Stimulated activated CD4-positive, alpha-beta T cell treated with anti-CD3 and anti-CD28 coated beads, Interleukin-1b, Interleukin-23, amount 100 ng/mL, for 24 hours (primary cell): Measurements from ENCODE around the gene RASL12.
A peak's percentile ranks its signal among the peaks of the same experiment; 100 is the strongest.
"Not testable (repeated sequence)": the region's sequence is repeated elsewhere in the genome, so short reads cannot be mapped to it uniquely, and the experiment has no call there.

ENCODE experiments used
- DNase-seq, 4 experiments: peaks; one replicate each; pipeline ENCODE4 v3.0.0-alpha.2; 2020; ENCODE audit warnings: low read depth in 4 of 4, low spot score in 1 of 4

Gene RASL12

GRCh38 chr15:65032801-65033537 lies 34.8 kb downstream of the RASL12 start:
- peak in 1 of 4 experiments; percentile 25 for DNase-seq

- DNase-seq, result no peak
These were observed 38.0 kb downstream of the RASL12 start for GRCh38 chr15:65029736-65030208.

GRCh38 chr15:65028921-65029735 lies 38.7 kb downstream of the RASL12 start, which contains the start of gene MTFMT:
Gene MTFMT, minus strand, starts transcription at chr15:65029639. Its CDS starts 26 bp downstream, at chr15:65029613.
- peak; percentile 90 to 96 (median 94) for DNase-seq

GRCh38 chr15:65028338-65028737 lies 39.5 kb downstream of the RASL12 start:
- DNase-seq, result no peak

- no peak for DNase-seq
These were observed 40.2 kb downstream of the RASL12 start for GRCh38 chr15:65027593-65027992.

- DNase-seq, result no peak
These were observed 41.0 kb downstream of the RASL12 start for GRCh38 chr15:65026756-65027155.

- no peak for DNase-seq
These were observed 46.3 kb downstream of the RASL12 start for GRCh38 chr15:65021488-65021887.

- no peak for DNase-seq
These were observed 47.4 kb downstream of the RASL12 start for GRCh38 chr15:65020419-65020818.

- DNase-seq, result not testable (repeated sequence)
These were observed 56.6 kb downstream of the RASL12 start for GRCh38 chr15:65011198-65011597.

- DNase-seq, result no peak
These were observed 58.8 kb downstream of the RASL12 start for GRCh38 chr15:65008983-65009382.

GRCh38 chr15:65006876-65007275 lies 60.9 kb downstream of the RASL12 start:
- no peak for DNase-seq

GRCh38 chr15:65004993-65005392 lies 62.8 kb downstream of the RASL12 start:
- no peak for DNase-seq
